Loucy (cell line): ENCODE results near the gene IQCC.

ENCODE experiments used
- H2AFZ ChIP-seq: fragments of 200-600 bp; sonication (generic); 2 replicates; pipeline ENCODE4 v1.6.0; 2016; ENCODE audit warnings: antibody characterized with exemption, mild to moderate bottlenecking, low read length, moderate library complexity
- H3F3A ChIP-seq: fragments of 200-600 bp; 2 replicates; pipeline ENCODE4 v1.6.0; 2016; ENCODE audit warnings: antibody characterized with exemption, low read depth, mild to moderate bottlenecking
- H3K27me3 ChIP-seq: fragments of 200-600 bp; sonication (generic); 2 replicates; pipeline ENCODE4 v1.6.1; 2014; ENCODE audit warnings: low read length, mild to moderate bottlenecking; ENCODE audit not compliant: insufficient read depth, poor library complexity, severe bottlenecking
- H3K36me3 ChIP-seq: fragments of 200-600 bp; sonication (generic); 2 replicates; pipeline ENCODE4 v1.6.1; 2016; ENCODE audit warnings: low read length; ENCODE audit not compliant: insufficient read depth
- H3K4me1 ChIP-seq: fragments of 200-600 bp; sonication (generic); 2 replicates; pipeline ENCODE4 v1.5.1; 2014; ENCODE audit warnings: low read length, mild to moderate bottlenecking; ENCODE audit not compliant: insufficient read depth, poor library complexity, severe bottlenecking
- H3K4me2 ChIP-seq: fragments of 200-600 bp; sonication (generic); 2 replicates; pipeline ENCODE4 v1.6.0; 2014; ENCODE audit warnings: antibody characterized with exemption, low read length, low read depth, mild to moderate bottlenecking; ENCODE audit not compliant: poor library complexity, severe bottlenecking
- H3K4me3 ChIP-seq: fragments of 200-600 bp; sonication (generic); 2 replicates; pipeline ENCODE4 v1.5.1; 2014; ENCODE audit warnings: low read length, mild to moderate bottlenecking, mixed read lengths; ENCODE audit not compliant: poor library complexity, severe bottlenecking
- H3K79me2 ChIP-seq: fragments of 200-600 bp; sonication (generic); 2 replicates; pipeline ENCODE4 v1.6.1; 2014; ENCODE audit warnings: low read length; ENCODE audit not compliant: insufficient read depth
- H3K9ac ChIP-seq: fragments of 200-600 bp; sonication (generic); 2 replicates; pipeline ENCODE4 v1.6.0; 2014; ENCODE audit warnings: mild to moderate bottlenecking, low read depth, low read length, moderate library complexity; ENCODE audit not compliant: poor library complexity, severe bottlenecking
- H3K9me2 ChIP-seq: fragments of 200-600 bp; sonication (generic); replicated peaks from 2 replicates; pipeline ENCODE4 v1.6.1; 2016; ENCODE audit warnings: low read depth, low read length, mixed read lengths
- H3K9me3 ChIP-seq: fragments of 200-600 bp; sonication (generic); 2 replicates; pipeline ENCODE4 v1.6.1; 2014; ENCODE audit warnings: mild to moderate bottlenecking, antibody characterized with exemption, low read length, low read depth; ENCODE audit not compliant: insufficient read depth
- H4K20me1 ChIP-seq: fragments of 200-600 bp; sonication (generic); 2 replicates; pipeline ENCODE4 v1.6.0; 2014; ENCODE audit warnings: antibody characterized with exemption, low read length, mild to moderate bottlenecking; ENCODE audit not compliant: insufficient read depth, poor library complexity, severe bottlenecking
- EZH2phosphoT487 ChIP-seq: fragments of 200-600 bp; IDR thresholded peaks from 2 replicates; pipeline ENCODE4 v1.6.1; 2018; ENCODE audit warnings: antibody characterized with exemption, mild to moderate bottlenecking, moderate library complexity, borderline replicate concordance
- TF ChIP-seq, protein P1 (sequence below): fragments of 200-600 bp; sonication (generic); conservative IDR thresholded peaks from 2 replicates; pipeline ENCODE4 v1.5.1; 2014; ENCODE audit warnings: mild to moderate bottlenecking, antibody characterized with exemption, low read length

Gene IQCC

DNA sequence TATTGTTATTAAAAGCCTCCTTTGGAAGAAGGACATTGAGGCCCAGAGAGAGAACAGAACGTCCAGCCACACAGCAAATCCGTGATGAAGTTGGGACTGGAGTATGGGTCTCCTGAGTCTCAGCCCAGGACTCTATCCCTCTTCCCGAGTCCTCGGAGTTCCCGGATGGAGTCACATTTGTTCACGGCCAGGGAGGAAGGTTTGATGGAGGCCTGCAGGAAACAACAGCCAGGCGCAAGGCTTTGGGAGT is 26.4 kb upstream of the IQCC start:
- Histone ChIP-seq H3K4me3 (peak overlapping the region; percentile 92), H3K27me3 (no peaks in the 10 kb centered on the region), H3K9me2 (no peaks in the 10 kb centered on the region), H3K9me3 (no peaks in the 10 kb centered on the region), H4K20me1 (peaks cover 34% of the 10 kb centered on the region), H3K4me2 (peak overlapping the region; percentile 95), H3K9ac (peak overlapping the region; percentile 98), H3K4me1 (peaks cover 37% of the 10 kb centered on the region), H3F3A (no peaks in the 10 kb centered on the region), H3K36me3 (peaks cover 3% of the 10 kb centered on the region; the same call in 1 of the 2 replicates), H3K79me2 (peaks cover 39% of the 10 kb centered on the region), H2AFZ (peak overlapping the region; percentile 81)
- no peak for TF ChIP-seq EZH2phosphoT487
- TF ChIP-seq, protein P1, sequence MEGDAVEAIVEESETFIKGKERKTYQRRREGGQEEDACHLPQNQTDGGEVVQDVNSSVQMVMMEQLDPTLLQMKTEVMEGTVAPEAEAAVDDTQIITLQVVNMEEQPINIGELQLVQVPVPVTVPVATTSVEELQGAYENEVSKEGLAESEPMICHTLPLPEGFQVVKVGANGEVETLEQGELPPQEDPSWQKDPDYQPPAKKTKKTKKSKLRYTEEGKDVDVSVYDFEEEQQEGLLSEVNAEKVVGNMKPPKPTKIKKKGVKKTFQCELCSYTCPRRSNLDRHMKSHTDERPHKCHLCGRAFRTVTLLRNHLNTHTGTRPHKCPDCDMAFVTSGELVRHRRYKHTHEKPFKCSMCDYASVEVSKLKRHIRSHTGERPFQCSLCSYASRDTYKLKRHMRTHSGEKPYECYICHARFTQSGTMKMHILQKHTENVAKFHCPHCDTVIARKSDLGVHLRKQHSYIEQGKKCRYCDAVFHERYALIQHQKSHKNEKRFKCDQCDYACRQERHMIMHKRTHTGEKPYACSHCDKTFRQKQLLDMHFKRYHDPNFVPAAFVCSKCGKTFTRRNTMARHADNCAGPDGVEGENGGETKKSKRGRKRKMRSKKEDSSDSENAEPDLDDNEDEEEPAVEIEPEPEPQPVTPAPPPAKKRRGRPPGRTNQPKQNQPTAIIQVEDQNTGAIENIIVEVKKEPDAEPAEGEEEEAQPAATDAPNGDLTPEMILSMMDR = no peak

DNA sequence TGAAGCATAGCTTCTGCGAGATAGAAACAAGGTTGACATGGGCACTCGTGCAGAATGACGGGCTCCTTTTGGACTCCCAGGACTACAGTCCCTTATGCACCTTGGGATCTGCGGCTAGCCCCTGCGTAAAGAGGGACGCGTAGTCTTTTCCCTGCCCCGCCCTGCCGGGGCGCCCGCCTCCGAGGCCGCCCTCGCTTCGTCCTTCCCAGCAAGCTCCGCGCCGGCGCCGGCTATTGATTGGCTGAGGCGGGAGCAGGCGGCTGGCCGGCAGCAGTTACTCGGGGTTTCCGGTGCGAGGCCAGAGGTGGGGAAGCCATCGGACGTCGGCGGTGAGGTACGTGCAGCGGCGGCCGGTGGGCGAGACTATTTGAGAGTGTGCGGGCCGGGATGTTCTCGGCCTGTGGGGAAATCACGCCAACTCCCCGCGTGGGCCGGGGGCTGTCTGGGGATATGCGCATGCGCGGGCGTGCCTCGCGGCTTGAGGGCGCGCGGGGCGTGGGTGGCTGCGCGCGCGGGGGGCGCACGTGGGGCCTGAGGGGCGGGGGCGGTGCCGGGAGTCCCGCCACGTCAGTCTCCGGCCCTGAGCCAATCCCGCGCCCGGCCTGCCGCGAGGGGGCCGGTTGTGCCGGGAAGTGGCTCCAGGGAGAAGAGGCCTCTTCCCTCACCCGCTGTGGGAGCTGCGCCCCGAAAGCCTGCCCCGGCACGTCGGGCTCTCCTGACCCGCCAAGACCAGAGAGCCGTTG is 25.9 kb upstream of the IQCC start, which contains the start of gene TXLNA:
TXLNA (plus strand) TSS at position 233 of the 743 bp plus-strand sequence. CDS start 671 bp downstream, outside the sequence.
- Histone ChIP-seq H3K36me3 (peaks cover 8% of the 10 kb centered on the region; the same call in 1 of the 2 replicates), H3K9me2 (no peaks in the 10 kb centered on the region), H3K79me2 (peaks cover 44% of the 10 kb centered on the region), H3K9me3 (no peaks in the 10 kb centered on the region), H3K27me3 (no peaks in the 10 kb centered on the region), H2AFZ (peak within 1 kb of the TSS; percentile 81), H3K4me2 (peak within 1 kb of the TSS; percentile 95), H4K20me1 (peaks cover 36% of the 10 kb centered on the region), H3K4me3 (peak within 1 kb of the TSS; percentile 92), H3K9ac (peak within 1 kb of the TSS; percentile 98), H3K4me1 (peaks cover 42% of the 10 kb centered on the region), H3F3A (no peaks in the 10 kb centered on the region)
- no peak for TF ChIP-seq EZH2phosphoT487
- TF ChIP-seq, protein P1 = no peak

DNA sequence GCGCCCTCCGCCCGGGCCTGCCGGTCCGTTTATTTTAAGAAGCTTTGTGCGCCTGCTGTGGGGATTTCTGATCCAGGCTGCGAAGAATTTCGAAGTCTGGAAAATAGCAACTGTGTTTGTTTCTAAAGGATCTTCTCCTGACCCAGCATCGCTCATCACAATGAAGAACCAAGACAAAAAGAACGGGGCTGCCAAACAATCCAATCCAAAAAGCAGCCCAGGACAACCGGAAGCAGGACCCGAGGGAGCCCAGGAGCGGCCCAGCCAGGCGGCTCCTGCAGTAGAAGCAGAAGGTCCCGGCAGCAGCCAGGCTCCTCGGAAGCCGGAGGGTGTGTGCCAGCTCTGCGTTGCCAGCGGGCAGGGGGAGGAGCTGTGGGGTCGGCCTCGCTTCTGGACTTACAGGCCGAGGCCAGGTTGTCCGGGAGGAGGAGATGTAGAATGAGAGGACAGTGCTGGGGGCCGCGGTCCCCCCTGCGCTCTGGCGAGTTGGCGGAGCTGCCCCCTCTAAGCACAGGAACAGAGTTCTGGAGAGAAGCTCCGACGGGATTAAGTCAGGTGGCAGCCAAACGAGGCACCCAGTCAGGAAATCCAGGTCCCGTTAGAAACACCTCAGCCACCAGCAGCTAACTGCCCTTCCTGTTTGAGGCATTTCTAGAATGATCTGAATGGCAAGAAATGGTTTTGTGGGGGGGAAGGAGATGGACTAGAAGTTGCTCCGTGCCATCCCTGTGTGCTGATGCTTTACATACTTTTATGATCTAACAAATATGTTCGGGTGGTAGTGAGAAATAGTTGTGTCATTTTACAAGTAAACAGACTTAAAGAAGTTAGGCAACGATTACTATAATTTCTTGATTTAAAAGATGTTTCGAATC is 25.0 kb upstream of the IQCC start:
- peaks cover 10% of the 10 kb centered on the region; the same call in 1 of the 2 replicates for H3K36me3 ChIP-seq
- H3K9me3 ChIP-seq = no peaks in the 10 kb centered on the region
- no peaks in the 10 kb centered on the region for H3F3A ChIP-seq
- H3K4me1 ChIP-seq = peaks cover 47% of the 10 kb centered on the region
- TF ChIP-seq EZH2phosphoT487 = no peak
- TF ChIP-seq, protein P1 = no peak
- peak overlapping the region; percentile 45; the same call in 1 of the 2 replicates for H2AFZ ChIP-seq
- peak overlapping the region; percentile 98 for H3K9ac ChIP-seq
- H4K20me1 ChIP-seq = peaks cover 36% of the 10 kb centered on the region
- H3K9me2 ChIP-seq = no peaks in the 10 kb centered on the region
- no peaks in the 10 kb centered on the region for H3K27me3 ChIP-seq
- peak overlapping the region; percentile 92 for H3K4me3 ChIP-seq
- H3K4me2 ChIP-seq = peak overlapping the region; percentile 95
- H3K79me2 ChIP-seq = peaks cover 50% of the 10 kb centered on the region
